H9 (cell line): ENCODE results near the gene UCKL1. TPM values are rescaled to one million over a fixed set of nuclear protein-coding genes. Genes with fewer than 3 reads are reported as not detected.

Experiments
- DNase-seq: peaks from one replicate; pipeline ENCODE4 v3.0.0-alpha.2; 2017
- H2AFZ ChIP-seq: one replicate; pipeline ENCODE4 v1.6.1; 2013; ENCODE audit warnings: mild to moderate bottlenecking, low read length, control low read depth, moderate library complexity
- H2AK5ac ChIP-seq: 2 replicates; pipeline ENCODE4 v1.6.1; 2013; ENCODE audit warnings: low read length, control low read depth, mixed read lengths; ENCODE audit not compliant: insufficient read length
- H2BK120ac ChIP-seq: one replicate; pipeline ENCODE4 v1.6.1; 2013; ENCODE audit warnings: low read depth, mild to moderate bottlenecking, low read length, control low read depth, inconsistent platforms; ENCODE audit not compliant: poor library complexity, severe bottlenecking
- H2BK12ac ChIP-seq: 2 replicates; pipeline ENCODE4 v1.6.1; 2013; ENCODE audit warnings: low read length, control low read depth, mixed read lengths, low read depth; ENCODE audit not compliant: insufficient read length
- H2BK15ac ChIP-seq: 2 replicates; pipeline ENCODE4 v1.6.1; 2013; ENCODE audit warnings: low read depth, low read length, control low read depth
- H2BK20ac ChIP-seq: one replicate; pipeline ENCODE4 v1.6.1; 2013; ENCODE audit warnings: low read depth, mild to moderate bottlenecking, low read length, control low read depth, inconsistent platforms; ENCODE audit not compliant: poor library complexity, severe bottlenecking
- H2BK5ac ChIP-seq: 2 replicates; pipeline ENCODE4 v1.6.1; 2013; ENCODE audit warnings: low read length, control low read depth, mixed read lengths; ENCODE audit not compliant: insufficient read length
- H3K14ac ChIP-seq: 2 replicates; pipeline ENCODE4 v1.6.1; 2013; ENCODE audit warnings: low read length, control low read depth; ENCODE audit not compliant: insufficient read depth
- H3K18ac ChIP-seq: 2 replicates; pipeline ENCODE4 v1.6.1; 2013; ENCODE audit warnings: low read depth, mild to moderate bottlenecking, mixed read lengths, low read length, control low read depth; ENCODE audit not compliant: insufficient read length
- H3K23ac ChIP-seq: 2 replicates; pipeline ENCODE4 v1.6.1; 2013; ENCODE audit warnings: low read length, control low read depth, mixed read lengths, low read depth; ENCODE audit not compliant: insufficient read length
- H3K23me2 ChIP-seq: 2 replicates; pipeline ENCODE4 v1.6.1; 2013; ENCODE audit warnings: low read depth, mild to moderate bottlenecking, mixed read lengths, low read length, control low read depth; ENCODE audit not compliant: insufficient read length, poor library complexity, severe bottlenecking
- H3K27ac ChIP-seq: 2 replicates; pipeline ENCODE4 v1.5.1; 2013; ENCODE audit warnings: low read length, control low read depth, mixed read lengths, low read depth; ENCODE audit not compliant: insufficient read length
- H3K27me3 ChIP-seq: 2 replicates; pipeline ENCODE4 v1.6.1; 2013; ENCODE audit warnings: low read length, control low read depth, inconsistent platforms; ENCODE audit not compliant: insufficient read depth
- H3K4ac ChIP-seq: 2 replicates; pipeline ENCODE4 v1.6.1; 2013; ENCODE audit warnings: low read depth, mild to moderate bottlenecking, control low read depth, inconsistent platforms, low read length, moderate library complexity
- H3K4me1 ChIP-seq: 2 replicates; pipeline ENCODE4 v1.6.1; 2013; ENCODE audit warnings: low read length, control low read depth, inconsistent platforms; ENCODE audit not compliant: insufficient read depth
- H3K4me2 ChIP-seq: 2 replicates; pipeline ENCODE4 v1.6.1; 2013; ENCODE audit warnings: low read length, control low read depth, mixed read lengths; ENCODE audit not compliant: insufficient read length, insufficient read depth
- H3K56ac ChIP-seq: 2 replicates; pipeline ENCODE4 v1.6.1; 2013; ENCODE audit warnings: low read depth, mild to moderate bottlenecking, mixed read lengths, low read length, control low read depth; ENCODE audit not compliant: insufficient read length
- H3K79me1 ChIP-seq: 2 replicates; pipeline ENCODE4 v1.6.1; 2013; ENCODE audit warnings: low read depth, mild to moderate bottlenecking, moderate library complexity, low read length, control low read depth, inconsistent platforms; ENCODE audit not compliant: insufficient read depth, poor library complexity, severe bottlenecking
- H3K79me2 ChIP-seq: 2 replicates; pipeline ENCODE4 v1.6.1; 2013; ENCODE audit warnings: low read length, control low read depth, inconsistent platforms; ENCODE audit not compliant: insufficient read depth
- H3K9ac ChIP-seq: 2 replicates; pipeline ENCODE4 v1.6.1; 2013; ENCODE audit warnings: low read length, control low read depth, mixed read lengths; ENCODE audit not compliant: insufficient read length; ENCODE audit errors: extremely low read depth
- H3K9me3 ChIP-seq: one replicate; pipeline ENCODE4 v1.6.1; 2013; ENCODE audit warnings: low read depth, low read length, inconsistent platforms; ENCODE audit not compliant: control insufficient read depth
- H3T11ph ChIP-seq: one replicate; pipeline ENCODE4 v1.6.1; 2013; ENCODE audit warnings: mild to moderate bottlenecking, low read length, control low read depth, inconsistent platforms
- H4K20me1 ChIP-seq: one replicate; pipeline ENCODE4 v1.6.1; 2013; ENCODE audit not compliant: control insufficient read depth, insufficient read length, insufficient read depth
- H4K5ac ChIP-seq: 2 replicates; pipeline ENCODE4 v1.6.1; 2013; ENCODE audit warnings: low read depth, mild to moderate bottlenecking, mixed read lengths, low read length, control low read depth; ENCODE audit not compliant: insufficient read length
- H4K8ac ChIP-seq: replicated peaks from 2 replicates; pipeline ENCODE4 v1.6.1; 2013; ENCODE audit warnings: low read length, control low read depth, mixed read lengths, low read depth; ENCODE audit not compliant: insufficient read length
- H4K91ac ChIP-seq: 2 replicates; pipeline ENCODE4 v1.6.1; 2013; ENCODE audit warnings: low read depth, mild to moderate bottlenecking, moderate library complexity, mixed read lengths, low read length, control low read depth; ENCODE audit not compliant: insufficient read length
- H3K27ac Mint-ChIP-seq, 3 experiments: 2 replicates in 2 of 3; 3 replicates in 1 of 3; pipeline ENCODE4 v1.8.0; 2020 to 2021; ENCODE audit warnings: mixed read lengths in 3 of 3, mild to moderate bottlenecking in 1 of 3, moderate library complexity in 1 of 3
- H3K27me3 Mint-ChIP-seq: 2 replicates; pipeline ENCODE4 v1.8.0; 2021; ENCODE audit warnings: low read depth, mild to moderate bottlenecking, moderate library complexity, mixed read lengths
- H3K36me3 Mint-ChIP-seq, 3 experiments: 2 replicates in 2 of 3; 3 replicates in 1 of 3; pipeline ENCODE4 v1.8.0; 2020 to 2021; ENCODE audit warnings: low read depth in 3 of 3, mixed read lengths in 3 of 3; ENCODE audit not compliant: insufficient read depth in 1 of 3
- H3K4me1 Mint-ChIP-seq, 2 experiments: 2 replicates each; pipeline ENCODE4 v1.8.0; 2020; ENCODE audit warnings: mixed read lengths in 2 of 2
- H3K4me3 Mint-ChIP-seq, 2 experiments: 2 replicates in 1 of 2; 3 replicates in 1 of 2; pipeline ENCODE4 v1.8.0; 2020 to 2021; ENCODE audit warnings: mild to moderate bottlenecking in 2 of 2, mixed read lengths in 2 of 2, moderate library complexity in 1 of 2
- H3K9me3 Mint-ChIP-seq, 2 experiments: 2 replicates in 1 of 2; 3 replicates in 1 of 2; pipeline ENCODE4 v1.8.0; 2020; ENCODE audit warnings: mild to moderate bottlenecking in 2 of 2, mixed read lengths in 2 of 2, moderate library complexity in 1 of 2
- CTCF ChIP-seq: fragments of 200-600 bp; sonication (generic); conservative IDR thresholded peaks from 3 replicates; pipeline ENCODE4 v1.8.0; 2021; ENCODE audit warnings: antibody characterized with exemption, mild to moderate bottlenecking
- whole genome bisulfite sequencing: extraction: QIAGEN DNeasy Blood & Tissue Kit; methylation state at CpG from one replicate; pipeline ENCODE4 v1.1.7; 2013; ENCODE audit warnings: missing lambda C conversion rate, low lambda C conversion rate, mixed read lengths; ENCODE audit not compliant: insufficient read length; ENCODE audit errors: extremely low coverage; 5-methylcytosine and 5-hydroxymethylcytosine counted together
- total RNA-seq: library from RNA; stranded (reverse); gene quantifications from 2 replicates; pipeline ENCODE4 v1.2.1, GENCODE V29; 2021

Gene UCKL1
- total RNA-seq, 1 experiment from 2014 or later, result 40.9 TPM

- no peaks in the 10 kb centered on the region for H3K27me3 Mint-ChIP-seq
- no peaks in the 10 kb centered on the region for H3K9me3 Mint-ChIP-seq
- Histone ChIP-seq H4K5ac (no peak overlapping the region), H3K79me1 (peaks cover 4% of the 10 kb centered on the region), H3T11ph (no peak overlapping the region), H3K18ac (no peak overlapping the region), H3K27me3 (no peaks in the 10 kb centered on the region), H2AFZ (no peak overlapping the region), H3K9ac (no peak overlapping the region), H2BK5ac (no peak overlapping the region), H3K27ac (no peak overlapping the region), H3K23ac (no peak overlapping the region), H4K91ac (no peak overlapping the region), H3K79me2 (peaks cover 13% of the 10 kb centered on the region; the same call in 1 of the 2 replicates), H4K20me1 (no peaks in the 10 kb centered on the region), H3K4ac (no peak overlapping the region), H3K9me3 (no peaks in the 10 kb centered on the region), H3K23me2 (no peaks in the 10 kb centered on the region), H2BK120ac (no peak overlapping the region), H3K14ac (no peak overlapping the region), H2BK20ac (no peak overlapping the region), H2AK5ac (no peak overlapping the region), H3K4me1 (0 out of 2 replicates have a peak, but pooled peaks cover 2% of the 10 kb centered on the region), H2BK12ac (no peak overlapping the region), H3K56ac (no peak overlapping the region), H2BK15ac (no peak overlapping the region), H3K4me2 (no peak overlapping the region), H4K8ac (no peak overlapping the region)
- no peak overlapping the region for H3K4me3 Mint-ChIP-seq
- DNase-seq, result no peak
- peaks cover 12 to 15% of the 10 kb centered on the region in 2 experiments for H3K4me1 Mint-ChIP-seq
- no peak overlapping the region for H3K27ac Mint-ChIP-seq
- no CpG with 5 or more reads among the region's 3 CpGs for WGBS
- TF ChIP-seq CTCF, result no peak
- peaks cover 0 to 5% (median 2%) of the 10 kb centered on the region in 3 experiments; a peak in 4 of 7 replicates for H3K36me3 Mint-ChIP-seq
Observed at GRCh38 chr20:63900413-63900812, 55.8 kb downstream of the UCKL1 start.
